Measurements from ENCODE around the gene GRIA2. TPM values are rescaled to one million over a fixed set of nuclear protein-coding genes. Genes with fewer than 3 reads are reported as not detected.

Gene GRIA2
- total RNA-seq, 1 donor from 2014 or later: not detected

- ATAC-seq: no peak
- DNase-seq (ENCODE audit: low spot score): no peak
Observed at GRCh38 chr4:157358851-157359250, 138.3 kb downstream of the GRIA2 start.

- no peak for ATAC-seq
- no peak for DNase-seq (ENCODE audit: low spot score)
Observed at GRCh38 chr4:157363360-157363759, 142.8 kb downstream of the GRIA2 start.

GRCh38 chr4:157372154-157372553, 151.6 kb downstream of the GRIA2 start:
- ATAC-seq: no peak
- no peak for DNase-seq (ENCODE audit: low spot score)

- no peak for ATAC-seq
- no peak for DNase-seq (ENCODE audit: low spot score)
Observed at GRCh38 chr4:157372567-157372966, 152.0 kb downstream of the GRIA2 start.

GRCh38 chr4:157389741-157390140, 169.2 kb downstream of the GRIA2 start:
- DNase-seq (ENCODE audit: low spot score): no peak
- ATAC-seq: no peak

GRCh38 chr4:157405070-157405469, 184.5 kb downstream of the GRIA2 start:
- no peak for ATAC-seq
- DNase-seq (ENCODE audit: low spot score): no peak

Other genes starting within 250 kb of the GRIA2 start
- gene PDGFC, start 248.9 kb upstream of the GRIA2 start, total RNA-seq: 9.1 TPM
- gene GLRB, start 144.6 kb upstream of the GRIA2 start, total RNA-seq: 0.20 TPM